Measurements from ENCODE around the gene SERGEF.

The SERGEF gene

DNA sequence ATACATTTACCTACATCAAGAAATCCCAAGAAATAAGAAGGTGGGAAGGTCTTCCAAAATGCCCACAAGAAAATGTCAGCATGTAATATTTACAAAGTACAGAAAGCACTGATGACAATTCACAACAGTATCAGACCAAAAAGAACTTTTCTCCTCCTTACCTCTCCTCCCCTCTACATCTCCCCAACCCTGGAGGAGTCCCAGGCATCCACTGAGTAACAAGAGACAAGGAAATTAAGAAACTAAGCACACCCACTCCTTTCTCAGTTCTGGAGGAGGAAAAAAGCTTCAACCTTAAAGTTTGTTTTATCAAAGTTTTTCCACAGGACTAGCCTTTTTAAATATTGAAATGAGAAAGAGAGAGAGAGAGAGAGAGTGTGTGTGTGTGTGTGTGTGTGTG is 2.0 kb upstream of the SERGEF start:
- no peak overlapping the region for H3K18ac ChIP-seq (ENCODE audit: low read length)
- H3K79me2 ChIP-seq (ENCODE audit: control insufficient read depth, insufficient read depth, low read length) = no peaks in the 10 kb centered on the region
- H2BK5ac ChIP-seq (ENCODE audit: low read length) = no peak overlapping the region
- no peak overlapping the region for H3K4me2 ChIP-seq (ENCODE audit: low read length)
- no peak overlapping the region for H4K8ac ChIP-seq (ENCODE audit: low read depth, low read length)
- no peaks in the 10 kb centered on the region for H3K36me3 ChIP-seq (ENCODE audit: control insufficient read depth, insufficient read depth, low read length)
- no peak overlapping the region for H2BK15ac ChIP-seq (replicated peaks; ENCODE audit: low read depth)
- DNase-seq = no peak
- H3K79me1 ChIP-seq (ENCODE audit: low read length) = peaks cover 2% of the 10 kb centered on the region
- H3K9ac ChIP-seq (ENCODE audit: low read length) = no peak overlapping the region
- H2BK120ac ChIP-seq (ENCODE audit: low read depth, low read length) = no peak overlapping the region
- no peak overlapping the region for H3K4ac ChIP-seq (ENCODE audit: low read depth, low read length)
- no peak overlapping the region for H3K4me3 ChIP-seq (ENCODE audit: low read length)
- H3K23ac ChIP-seq (ENCODE audit: low read length) = no peak overlapping the region
- H3K4me1 ChIP-seq (ENCODE audit: control insufficient read depth, low read depth, low read length) = peaks cover 4% of the 10 kb centered on the region
- H4K5ac ChIP-seq (ENCODE audit: low read length) = no peak overlapping the region
- no peaks in the 10 kb centered on the region for H3K27me3 ChIP-seq (ENCODE audit: insufficient read depth, low read length, poor library complexity)
- no peak overlapping the region for H2AK5ac ChIP-seq (ENCODE audit: low read length)
- no peak overlapping the region for H3K27ac ChIP-seq (ENCODE audit: low read depth, low read length)
- no peak overlapping the region for H3K56ac ChIP-seq (ENCODE audit: low read length)

DNA sequence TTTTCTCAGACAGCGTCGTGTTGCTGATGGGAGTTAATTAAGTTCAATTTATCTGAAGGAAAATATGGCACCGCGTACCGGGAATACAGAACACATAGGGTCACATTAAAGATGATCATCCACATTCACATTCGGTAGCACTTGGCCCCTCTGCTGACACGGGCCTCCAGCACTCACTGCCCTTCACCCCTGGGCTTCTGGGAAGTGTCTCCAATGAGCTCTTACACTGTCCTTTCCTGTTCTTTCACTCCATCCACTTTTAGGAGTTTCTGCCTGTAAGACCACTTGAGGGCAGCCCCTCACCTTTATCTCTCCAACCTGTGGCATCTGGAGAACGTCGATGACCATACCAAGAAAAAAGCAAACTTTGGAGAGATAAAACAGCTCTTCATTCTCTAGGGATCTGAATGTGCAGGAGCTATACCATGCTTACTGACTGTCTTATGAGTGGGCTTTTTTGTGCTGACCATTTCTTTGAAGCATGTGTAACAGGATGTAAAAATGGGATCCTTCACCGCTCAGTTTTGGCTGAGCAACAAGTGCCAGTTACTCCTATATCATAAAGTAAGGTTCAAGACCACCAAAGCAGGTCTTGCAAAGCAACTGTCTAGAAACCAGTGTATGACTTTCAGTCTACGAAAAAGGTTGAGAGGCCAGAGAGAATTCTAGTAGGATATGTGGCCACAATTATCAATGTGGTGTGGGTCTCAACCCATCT is 1.1 kb upstream of the SERGEF start:
- Histone ChIP-seq H3K79me2 (ENCODE audit: control insufficient read depth, insufficient read depth, low read length) (no peaks in the 10 kb centered on the region), H2BK5ac (ENCODE audit: low read length) (no peak overlapping the region), H3K18ac (ENCODE audit: low read length) (peak overlapping the region; percentile 6), H3K56ac (ENCODE audit: low read length) (peak overlapping the region; percentile 84), H3K4me3 (ENCODE audit: low read length) (peak overlapping the region; percentile 30), H3K4me1 (ENCODE audit: control insufficient read depth, low read depth, low read length) (peaks cover 4% of the 10 kb centered on the region), H3K9ac (ENCODE audit: low read length) (peak overlapping the region; percentile 52), H4K8ac (ENCODE audit: low read depth, low read length) (no peak overlapping the region), H2AK5ac (ENCODE audit: low read length) (no peak overlapping the region), H3K79me1 (ENCODE audit: low read length) (peaks cover 2% of the 10 kb centered on the region), H3K27me3 (ENCODE audit: insufficient read depth, low read length, poor library complexity) (no peaks in the 10 kb centered on the region), H4K5ac (ENCODE audit: low read length) (no peak overlapping the region), H2BK120ac (ENCODE audit: low read depth, low read length) (no peak overlapping the region), H3K23ac (ENCODE audit: low read length) (no peak overlapping the region), H3K4ac (ENCODE audit: low read depth, low read length) (no peak overlapping the region), H3K4me2 (ENCODE audit: low read length) (peak overlapping the region; percentile 18), H3K27ac (ENCODE audit: low read depth, low read length) (no peak overlapping the region), H3K36me3 (ENCODE audit: control insufficient read depth, insufficient read depth, low read length) (no peaks in the 10 kb centered on the region), H2BK15ac (replicated peaks; ENCODE audit: low read depth) (no peak overlapping the region)
- WGBS (ENCODE audit: extremely low coverage, insufficient coverage, low lambda C conversion rate) = no CpG with 5 or more reads among the region's 11 CpGs
- peak; percentile 67 for DNase-seq

- peak; percentile 68 for DNase-seq
- H3K4me3 ChIP-seq (ENCODE audit: low read length) = peak overlapping the region; percentile 52
These were observed 533 bp downstream of the SERGEF start for GRCh38 chr11:18012122-18012905.

GRCh38 chr11:18011633-18012032 is 1.2 kb downstream of the SERGEF start:
- no peak for DNase-seq
- no peak overlapping the region for H3K18ac ChIP-seq (ENCODE audit: low read length)
- H3K4me1 ChIP-seq (ENCODE audit: control insufficient read depth, low read depth, low read length) = peaks cover 4% of the 10 kb centered on the region

More at GRCh38 chr11:18012122-18012905, 533 bp downstream of the SERGEF start:
- H2BK120ac ChIP-seq (ENCODE audit: low read depth, low read length) = no peak overlapping the region
- peak overlapping the region; percentile 95 for H3K18ac ChIP-seq (ENCODE audit: low read length)
- H3K4me1 ChIP-seq (ENCODE audit: control insufficient read depth, low read depth, low read length) = peaks cover 4% of the 10 kb centered on the region
- H4K5ac ChIP-seq (ENCODE audit: low read length) = no peak overlapping the region
- H3K36me3 ChIP-seq (ENCODE audit: control insufficient read depth, insufficient read depth, low read length) = no peaks in the 10 kb centered on the region
- H3K79me1 ChIP-seq (ENCODE audit: low read length) = peaks cover 2% of the 10 kb centered on the region
- no peak overlapping the region for H2AK5ac ChIP-seq (ENCODE audit: low read length)
- H3K27ac ChIP-seq (ENCODE audit: low read depth, low read length) = no peak overlapping the region
- H3K27me3 ChIP-seq (ENCODE audit: insufficient read depth, low read length, poor library complexity) = no peaks in the 10 kb centered on the region
- no peak overlapping the region for H2BK15ac ChIP-seq (replicated peaks; ENCODE audit: low read depth)
- no peak overlapping the region for H4K8ac ChIP-seq (ENCODE audit: low read depth, low read length)
- H3K23ac ChIP-seq (ENCODE audit: low read length) = peak overlapping the region; percentile 32
- peak overlapping the region; percentile 62 for H3K9ac ChIP-seq (ENCODE audit: low read length)
- peak overlapping the region; percentile 2 for H3K4me2 ChIP-seq (ENCODE audit: low read length)
- no peak overlapping the region for H3K4ac ChIP-seq (ENCODE audit: low read depth, low read length)
- no CpG with 5 or more reads among the region's 46 CpGs for WGBS (ENCODE audit: extremely low coverage, insufficient coverage, low lambda C conversion rate)
- peak overlapping the region; percentile 11 for H3K56ac ChIP-seq (ENCODE audit: low read length)
- no peaks in the 10 kb centered on the region for H3K79me2 ChIP-seq (ENCODE audit: control insufficient read depth, insufficient read depth, low read length)
- no peak overlapping the region for H2BK5ac ChIP-seq (ENCODE audit: low read length)

DNA sequence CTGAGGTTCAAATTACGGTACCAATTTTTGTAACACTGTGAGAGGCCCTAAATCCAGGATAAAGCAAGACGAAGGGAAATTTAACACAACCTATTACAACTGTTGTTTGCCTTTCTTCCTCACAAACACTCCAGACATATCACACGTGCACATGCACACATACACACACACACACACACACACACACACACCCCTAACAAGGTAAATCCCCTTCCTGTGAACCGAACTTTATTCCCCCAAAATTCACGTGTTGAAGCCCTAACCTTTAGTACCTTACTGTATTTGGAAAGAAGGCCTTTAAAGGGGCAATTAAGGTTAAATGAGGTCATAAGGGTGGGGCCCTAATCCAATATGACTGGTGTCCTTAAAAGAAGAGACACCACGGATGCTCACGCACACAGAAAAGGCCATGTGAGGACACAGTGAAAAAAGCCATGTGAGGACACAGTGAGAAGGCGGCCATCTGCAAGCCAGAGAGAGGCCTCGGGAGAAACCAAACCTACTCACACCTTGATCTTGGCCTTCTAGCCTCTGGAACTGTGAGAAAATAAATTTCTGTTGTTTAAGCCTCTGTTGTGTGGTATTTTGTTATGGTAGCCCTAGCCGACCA is 1.8 kb downstream of the SERGEF start:
- Histone ChIP-seq H3K4ac (ENCODE audit: low read depth, low read length) (no peak overlapping the region), H2BK5ac (ENCODE audit: low read length) (no peak overlapping the region), H3K4me3 (ENCODE audit: low read length) (no peak overlapping the region), H2BK15ac (replicated peaks; ENCODE audit: low read depth) (no peak overlapping the region), H3K4me1 (ENCODE audit: control insufficient read depth, low read depth, low read length) (peaks cover 4% of the 10 kb centered on the region), H3K56ac (ENCODE audit: low read length) (no peak overlapping the region), H3K27me3 (ENCODE audit: insufficient read depth, low read length, poor library complexity) (no peaks in the 10 kb centered on the region), H3K79me2 (ENCODE audit: control insufficient read depth, insufficient read depth, low read length) (no peaks in the 10 kb centered on the region), H4K5ac (ENCODE audit: low read length) (no peak overlapping the region), H3K27ac (ENCODE audit: low read depth, low read length) (no peak overlapping the region), H3K18ac (ENCODE audit: low read length) (no peak overlapping the region), H4K8ac (ENCODE audit: low read depth, low read length) (no peak overlapping the region), H3K79me1 (ENCODE audit: low read length) (peaks cover 2% of the 10 kb centered on the region), H2BK120ac (ENCODE audit: low read depth, low read length) (no peak overlapping the region), H3K36me3 (ENCODE audit: control insufficient read depth, insufficient read depth, low read length) (no peaks in the 10 kb centered on the region), H3K4me2 (ENCODE audit: low read length) (no peak overlapping the region), H3K9ac (ENCODE audit: low read length) (no peak overlapping the region), H3K23ac (ENCODE audit: low read length) (peak overlapping the region; percentile 20), H2AK5ac (ENCODE audit: low read length) (no peak overlapping the region)
- WGBS (ENCODE audit: extremely low coverage, insufficient coverage, low lambda C conversion rate) = no CpG with 5 or more reads among the region's 10 CpGs
- DNase-seq = no peak

More at GRCh38 chr11:18011633-18012032, 1.2 kb downstream of the SERGEF start:
- Histone ChIP-seq H3K79me2 (ENCODE audit: control insufficient read depth, insufficient read depth, low read length) (no peaks in the 10 kb centered on the region), H3K4me3 (ENCODE audit: low read length) (no peak overlapping the region), H4K5ac (ENCODE audit: low read length) (no peak overlapping the region), H3K9ac (ENCODE audit: low read length) (peak overlapping the region; percentile 62), H2BK5ac (ENCODE audit: low read length) (no peak overlapping the region), H4K8ac (ENCODE audit: low read depth, low read length) (no peak overlapping the region), H3K27ac (ENCODE audit: low read depth, low read length) (no peak overlapping the region), H3K36me3 (ENCODE audit: control insufficient read depth, insufficient read depth, low read length) (no peaks in the 10 kb centered on the region), H3K79me1 (ENCODE audit: low read length) (peaks cover 2% of the 10 kb centered on the region), H2BK120ac (ENCODE audit: low read depth, low read length) (no peak overlapping the region), H3K23ac (ENCODE audit: low read length) (peak overlapping the region; percentile 32), H3K27me3 (ENCODE audit: insufficient read depth, low read length, poor library complexity) (no peaks in the 10 kb centered on the region), H2AK5ac (ENCODE audit: low read length) (no peak overlapping the region), H3K56ac (ENCODE audit: low read length) (peak overlapping the region; percentile 22), H3K4me2 (ENCODE audit: low read length) (peak overlapping the region; percentile 2), H2BK15ac (replicated peaks; ENCODE audit: low read depth) (no peak overlapping the region), H3K4ac (ENCODE audit: low read depth, low read length) (no peak overlapping the region)
- no CpG with 5 or more reads among the region's 8 CpGs for WGBS (ENCODE audit: extremely low coverage, insufficient coverage, low lambda C conversion rate)

Data from mesendoderm (in vitro differentiated cells).